ENCODE results near the gene CADPS.

CADPS gene

DNA sequence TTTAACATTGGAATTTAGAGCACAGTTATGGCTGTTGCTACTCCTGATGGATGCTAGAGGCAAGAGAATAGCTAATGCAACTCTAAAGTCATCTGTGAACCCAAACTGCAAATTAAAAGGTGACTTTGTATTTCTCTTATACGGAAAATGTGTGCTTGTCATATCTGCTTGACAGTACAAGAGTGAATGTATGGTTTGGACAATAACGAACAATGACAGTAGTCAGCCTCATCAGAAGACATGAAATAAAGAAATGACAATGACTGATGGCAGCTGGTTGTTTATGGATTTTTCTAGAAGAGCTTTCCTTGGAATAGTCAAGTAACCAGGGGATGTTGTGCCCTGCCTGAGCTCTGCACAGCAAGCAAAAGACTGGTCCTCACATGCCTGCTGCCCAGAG is 333.0 kb downstream of the CADPS start:
- no peak overlapping the region for H3K9ac ChIP-seq

DNA sequence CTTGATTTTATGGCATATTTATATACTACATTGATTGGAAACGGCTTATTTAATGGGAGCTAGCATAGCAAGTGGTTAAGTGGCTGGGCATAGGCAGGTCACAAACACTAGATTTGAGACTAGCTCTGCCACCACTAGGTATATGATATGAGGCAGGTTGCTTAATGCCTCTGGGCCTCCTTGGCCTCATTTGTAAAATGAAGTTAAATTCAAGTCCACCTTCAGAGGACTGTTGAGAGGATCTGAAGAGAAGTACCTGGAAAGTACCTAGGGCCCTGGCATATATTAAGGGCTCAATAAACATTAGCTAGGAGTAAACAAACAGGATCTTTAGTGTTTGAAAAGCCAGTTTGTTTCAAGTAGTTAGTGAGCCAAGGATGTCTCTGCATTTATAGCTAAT is 335.5 kb downstream of the CADPS start:
- no peaks in the 10 kb centered on the region for H4K20me1 ChIP-seq (ENCODE audit: insufficient read depth)
- H3K4me3 ChIP-seq (IDR thresholded peaks at IDR 0.05; ENCODE audit: insufficient read depth, low read depth, low read length), result no peak overlapping the region
- TF ChIP-seq, protein P1, sequence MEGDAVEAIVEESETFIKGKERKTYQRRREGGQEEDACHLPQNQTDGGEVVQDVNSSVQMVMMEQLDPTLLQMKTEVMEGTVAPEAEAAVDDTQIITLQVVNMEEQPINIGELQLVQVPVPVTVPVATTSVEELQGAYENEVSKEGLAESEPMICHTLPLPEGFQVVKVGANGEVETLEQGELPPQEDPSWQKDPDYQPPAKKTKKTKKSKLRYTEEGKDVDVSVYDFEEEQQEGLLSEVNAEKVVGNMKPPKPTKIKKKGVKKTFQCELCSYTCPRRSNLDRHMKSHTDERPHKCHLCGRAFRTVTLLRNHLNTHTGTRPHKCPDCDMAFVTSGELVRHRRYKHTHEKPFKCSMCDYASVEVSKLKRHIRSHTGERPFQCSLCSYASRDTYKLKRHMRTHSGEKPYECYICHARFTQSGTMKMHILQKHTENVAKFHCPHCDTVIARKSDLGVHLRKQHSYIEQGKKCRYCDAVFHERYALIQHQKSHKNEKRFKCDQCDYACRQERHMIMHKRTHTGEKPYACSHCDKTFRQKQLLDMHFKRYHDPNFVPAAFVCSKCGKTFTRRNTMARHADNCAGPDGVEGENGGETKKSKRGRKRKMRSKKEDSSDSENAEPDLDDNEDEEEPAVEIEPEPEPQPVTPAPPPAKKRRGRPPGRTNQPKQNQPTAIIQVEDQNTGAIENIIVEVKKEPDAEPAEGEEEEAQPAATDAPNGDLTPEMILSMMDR (conservative IDR thresholded peaks at IDR 0.05; ENCODE audit: low read depth, low read length), result no peak
- no peaks in the 10 kb centered on the region for H3K79me2 ChIP-seq (ENCODE audit: insufficient read depth, low read depth)
- H3K27ac ChIP-seq, result no peak overlapping the region
- H3K27me3 ChIP-seq (ENCODE audit: insufficient read depth, low read depth), result no peaks in the 10 kb centered on the region
- no peak overlapping the region for H3K9ac ChIP-seq
- H3K36me3 ChIP-seq (ENCODE audit: insufficient read depth), result no peaks in the 10 kb centered on the region
- H3K4me2 ChIP-seq, result no peak overlapping the region
- no peak overlapping the region for H2AFZ ChIP-seq (ENCODE audit: low read depth)
- H3K4me1 ChIP-seq (ENCODE audit: low read depth, poor library complexity, severe bottlenecking), result no peaks in the 10 kb centered on the region

More for the DNA sequence above, 333.0 kb downstream of the CADPS start:
- H3K4me3 ChIP-seq (IDR thresholded peaks at IDR 0.05; ENCODE audit: insufficient read depth, low read depth, low read length), result no peak overlapping the region
- no peaks in the 10 kb centered on the region for H3K79me2 ChIP-seq (ENCODE audit: insufficient read depth, low read depth)
- H3K4me2 ChIP-seq, result no peak overlapping the region
- H3K27ac ChIP-seq, result no peak overlapping the region
- no peaks in the 10 kb centered on the region for H3K27me3 ChIP-seq (ENCODE audit: insufficient read depth, low read depth)
- TF ChIP-seq, protein P1 (conservative IDR thresholded peaks at IDR 0.05; ENCODE audit: low read depth, low read length), result no peak
- no peaks in the 10 kb centered on the region for H4K20me1 ChIP-seq (ENCODE audit: insufficient read depth)
- no peaks in the 10 kb centered on the region for H3K36me3 ChIP-seq (ENCODE audit: insufficient read depth)
- no peaks in the 10 kb centered on the region for H3K4me1 ChIP-seq (ENCODE audit: low read depth, poor library complexity, severe bottlenecking)
- no peak overlapping the region for H2AFZ ChIP-seq (ENCODE audit: low read depth)

DNA sequence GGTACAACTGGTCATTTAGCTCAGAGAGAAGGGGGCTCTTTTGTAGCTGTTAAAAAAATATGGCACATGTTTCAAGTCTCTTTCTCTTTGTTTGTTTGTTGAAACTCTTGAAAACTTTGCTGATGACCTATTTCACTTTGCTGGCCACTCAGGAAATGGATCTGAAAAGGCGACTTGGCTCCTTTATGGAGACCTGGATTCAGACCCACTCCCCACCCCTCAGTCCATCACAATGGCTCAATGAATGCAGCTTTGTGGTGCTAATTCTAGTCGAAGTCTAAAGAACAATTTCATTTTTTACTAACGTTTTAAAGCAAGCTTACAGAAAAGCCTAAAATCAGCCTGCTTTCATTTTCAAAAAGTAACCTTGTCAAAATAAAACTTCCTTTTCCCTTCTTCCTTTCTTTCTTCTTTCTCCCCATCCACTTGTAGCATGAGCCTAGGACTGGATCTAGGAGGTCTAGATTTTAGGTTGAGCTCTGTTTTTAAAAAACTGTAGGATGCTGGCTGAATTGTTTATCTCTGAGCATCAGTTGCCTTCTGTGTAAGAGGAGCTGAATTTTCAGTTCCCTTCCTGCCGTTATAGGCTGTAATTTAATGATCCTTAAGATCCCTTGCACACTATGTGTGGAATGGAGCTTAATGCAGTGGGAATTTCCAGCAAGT is 336.4 kb downstream of the CADPS start:
- TF ChIP-seq, protein P1 (conservative IDR thresholded peaks at IDR 0.05; ENCODE audit: low read depth, low read length), result no peak
- Histone ChIP-seq H3K4me2 (no peak overlapping the region), H3K27ac (no peak overlapping the region), H3K9ac (no peak overlapping the region), H3K4me3 (IDR thresholded peaks at IDR 0.05; ENCODE audit: insufficient read depth, low read depth, low read length) (no peak overlapping the region), H3K27me3 (ENCODE audit: insufficient read depth, low read depth) (no peaks in the 10 kb centered on the region), H3K4me1 (ENCODE audit: low read depth, poor library complexity, severe bottlenecking) (no peaks in the 10 kb centered on the region), H3K36me3 (ENCODE audit: insufficient read depth) (no peaks in the 10 kb centered on the region), H4K20me1 (ENCODE audit: insufficient read depth) (no peaks in the 10 kb centered on the region), H2AFZ (ENCODE audit: low read depth) (no peak overlapping the region), H3K79me2 (ENCODE audit: insufficient read depth, low read depth) (no peaks in the 10 kb centered on the region)

- Histone ChIP-seq H3K27me3 (ENCODE audit: insufficient read depth, low read depth) (no peaks in the 10 kb centered on the region), H3K4me1 (ENCODE audit: low read depth, poor library complexity, severe bottlenecking) (no peaks in the 10 kb centered on the region), H3K79me2 (ENCODE audit: insufficient read depth, low read depth) (no peaks in the 10 kb centered on the region), H3K4me2 (no peak overlapping the region), H3K9ac (no peak overlapping the region), H3K36me3 (ENCODE audit: insufficient read depth) (no peaks in the 10 kb centered on the region), H3K27ac (no peak overlapping the region), H2AFZ (ENCODE audit: low read depth) (no peak overlapping the region), H3K4me3 (IDR thresholded peaks at IDR 0.05; ENCODE audit: insufficient read depth, low read depth, low read length) (no peak overlapping the region), H4K20me1 (ENCODE audit: insufficient read depth) (no peaks in the 10 kb centered on the region)
- TF ChIP-seq, protein P1 (conservative IDR thresholded peaks at IDR 0.05; ENCODE audit: low read depth, low read length), result no peak
These were observed 340.9 kb downstream of the CADPS start for GRCh38 chr3:62534326-62534725.

All from KMS-11 (cell line).